ENCODE results near the gene R3HCC1L.

Gene R3HCC1L

GRCh38 chr10:98193037-98193436 is 58.6 kb downstream of the R3HCC1L start:
- H3K79me2 ChIP-seq (ENCODE audit: control insufficient read depth, low read length): peaks cover 66% of the 10 kb centered on the region
- no peaks in the 10 kb centered on the region for H3K9me2 ChIP-seq (replicated peaks; ENCODE audit: control insufficient read depth, low read length)
- H4K20me1 ChIP-seq (ENCODE audit: control insufficient read depth, insufficient read depth, low read depth, low read length): peaks cover 4% of the 10 kb centered on the region; the same call in 1 of the 2 replicates
- H3K4me2 ChIP-seq (ENCODE audit: low read length): no peak overlapping the region
- H3K27ac ChIP-seq (ENCODE audit: low read depth, low read length): no peak overlapping the region
- peaks cover 3% of the 10 kb centered on the region; the same call in 1 of the 2 replicates for H3F3A ChIP-seq (ENCODE audit: control insufficient read depth, insufficient read depth)
- H3K4me3 ChIP-seq (ENCODE audit: low read length): no peak overlapping the region
- H3K27me3 ChIP-seq (ENCODE audit: control insufficient read depth, low read length): no peaks in the 10 kb centered on the region
- H3K9me3 ChIP-seq (ENCODE audit: control insufficient read depth, insufficient read depth, low read length): peaks cover 4% of the 10 kb centered on the region; the same call in 1 of the 2 replicates
- TF ChIP-seq CTCF (IDR thresholded peaks at IDR 0.05; ENCODE audit: low read depth, low read length, poor library complexity, severe bottlenecking) (no peak), EZH2phosphoT487 (IDR thresholded peaks at IDR 0.05; ENCODE audit: borderline replicate concordance, low read length) (no peak)
- peaks cover 74% of the 10 kb centered on the region for H3K36me3 ChIP-seq (ENCODE audit: control insufficient read depth, low read length)
- 0 out of 2 replicates have a peak, but pooled peaks cover 10% of the 10 kb centered on the region for H3K4me1 ChIP-seq (ENCODE audit: control insufficient read depth, low read length)

- no peak for TF ChIP-seq EZH2phosphoT487 (IDR thresholded peaks at IDR 0.05; ENCODE audit: borderline replicate concordance, low read length)
- no peak for TF ChIP-seq CTCF (IDR thresholded peaks at IDR 0.05; ENCODE audit: low read depth, low read length, poor library complexity, severe bottlenecking)
- Histone ChIP-seq H3K9me2 (replicated peaks; ENCODE audit: control insufficient read depth, low read length) (no peaks in the 10 kb centered on the region), H3K36me3 (ENCODE audit: control insufficient read depth, low read length) (peaks cover 61% of the 10 kb centered on the region), H3F3A (ENCODE audit: control insufficient read depth, insufficient read depth) (peaks cover 7% of the 10 kb centered on the region), H3K79me2 (ENCODE audit: control insufficient read depth, low read length) (peaks cover 67% of the 10 kb centered on the region), H4K20me1 (ENCODE audit: control insufficient read depth, insufficient read depth, low read depth, low read length) (peaks cover 4% of the 10 kb centered on the region; the same call in 1 of the 2 replicates), H3K4me1 (ENCODE audit: control insufficient read depth, low read length) (0 out of 2 replicates have a peak, but pooled peaks cover 12% of the 10 kb centered on the region), H3K4me2 (ENCODE audit: low read length) (no peak overlapping the region), H3K27me3 (ENCODE audit: control insufficient read depth, low read length) (no peaks in the 10 kb centered on the region), H3K27ac (ENCODE audit: low read depth, low read length) (no peak overlapping the region), H3K4me3 (ENCODE audit: low read length) (no peak overlapping the region), H3K9me3 (ENCODE audit: control insufficient read depth, insufficient read depth, low read length) (peaks cover 4% of the 10 kb centered on the region; the same call in 1 of the 2 replicates)
Measured at GRCh38 chr10:98194633-98195032, 60.2 kb downstream of the R3HCC1L start.

GRCh38 chr10:98195120-98195519 is 60.7 kb downstream of the R3HCC1L start:
- Histone ChIP-seq H3K9me3 (ENCODE audit: control insufficient read depth, insufficient read depth, low read length) (peaks cover 4% of the 10 kb centered on the region; the same call in 1 of the 2 replicates), H3K4me2 (ENCODE audit: low read length) (no peak overlapping the region), H3K27ac (ENCODE audit: low read depth, low read length) (no peak overlapping the region), H3K27me3 (ENCODE audit: control insufficient read depth, low read length) (no peaks in the 10 kb centered on the region), H3K4me1 (ENCODE audit: control insufficient read depth, low read length) (0 out of 2 replicates have a peak, but pooled peaks cover 12% of the 10 kb centered on the region), H4K20me1 (ENCODE audit: control insufficient read depth, insufficient read depth, low read depth, low read length) (peaks cover 4% of the 10 kb centered on the region; the same call in 1 of the 2 replicates), H3F3A (ENCODE audit: control insufficient read depth, insufficient read depth) (peaks cover 8% of the 10 kb centered on the region), H3K9me2 (replicated peaks; ENCODE audit: control insufficient read depth, low read length) (no peaks in the 10 kb centered on the region), H3K4me3 (ENCODE audit: low read length) (no peak overlapping the region), H3K36me3 (ENCODE audit: control insufficient read depth, low read length) (peaks cover 58% of the 10 kb centered on the region), H3K79me2 (ENCODE audit: control insufficient read depth, low read length) (peaks cover 68% of the 10 kb centered on the region)
- no peak for TF ChIP-seq CTCF (IDR thresholded peaks at IDR 0.05; ENCODE audit: low read depth, low read length, poor library complexity, severe bottlenecking)
- no peak for TF ChIP-seq EZH2phosphoT487 (IDR thresholded peaks at IDR 0.05; ENCODE audit: borderline replicate concordance, low read length)

Data from DOHH2 (cell line).